Gastroesophageal sphincter (tissue), 3 donors: Measurements from ENCODE around the gene APBA2.

Experiments used
- POLR2A ChIP-seq, 2 donors: fragments of 450-650 bp; IDR thresholded peaks; one replicate each; pipeline ENCODE4 v1.6.1; 2017; ENCODE audit warnings: antibody characterized with exemption in 2 of 2, mild to moderate bottlenecking in 2 of 2, moderate library complexity in 1 of 2
- TF ChIP-seq, protein P1 (sequence below), 4 experiments: fragments of 200-600 bp in 2 of 4; fragments of 450-650 bp in 2 of 4; sonication (generic) in 1 of 4; IDR thresholded peaks; one replicate each; pipeline ENCODE4 v1.5.1; 2017 to 2019; ENCODE audit warnings: antibody characterized with exemption in 4 of 4, mild to moderate bottlenecking in 2 of 4, moderate library complexity in 2 of 4

DNA sequence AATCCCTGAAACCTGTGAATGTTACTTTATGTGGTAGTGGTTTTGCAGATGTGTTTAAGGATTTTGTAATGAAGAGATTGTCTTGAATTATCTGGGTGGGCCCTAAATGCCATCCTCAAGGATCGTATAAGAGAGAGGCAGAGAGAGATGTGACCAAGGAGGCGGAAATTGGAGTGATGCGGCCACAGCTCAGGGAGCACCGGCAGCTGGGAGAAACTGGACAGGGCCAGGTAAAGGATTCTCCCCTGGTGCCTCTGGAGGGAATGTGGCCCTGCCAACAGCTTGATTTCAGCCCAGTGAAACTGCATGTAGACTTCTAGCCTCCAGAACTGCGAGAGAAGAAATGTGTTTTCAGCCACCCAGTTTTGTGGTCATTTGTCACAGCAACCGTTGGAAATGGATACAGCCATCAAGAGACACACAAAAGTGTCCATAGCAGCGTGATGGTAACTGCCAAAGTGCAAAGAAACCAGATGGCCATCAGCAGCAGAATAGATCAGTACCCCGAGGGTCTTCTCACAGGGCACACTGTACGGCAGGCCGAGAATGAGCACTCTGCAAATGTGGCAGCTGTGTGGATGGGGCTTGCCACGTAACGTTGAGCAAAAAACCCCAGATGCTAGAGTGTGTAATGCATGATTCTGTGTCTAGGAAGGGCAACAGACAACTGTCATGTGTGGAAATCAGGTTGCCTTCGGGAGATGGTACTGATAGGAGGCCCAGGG lies 12.2 kb downstream of the APBA2 start:
- TF ChIP-seq, protein P1, sequence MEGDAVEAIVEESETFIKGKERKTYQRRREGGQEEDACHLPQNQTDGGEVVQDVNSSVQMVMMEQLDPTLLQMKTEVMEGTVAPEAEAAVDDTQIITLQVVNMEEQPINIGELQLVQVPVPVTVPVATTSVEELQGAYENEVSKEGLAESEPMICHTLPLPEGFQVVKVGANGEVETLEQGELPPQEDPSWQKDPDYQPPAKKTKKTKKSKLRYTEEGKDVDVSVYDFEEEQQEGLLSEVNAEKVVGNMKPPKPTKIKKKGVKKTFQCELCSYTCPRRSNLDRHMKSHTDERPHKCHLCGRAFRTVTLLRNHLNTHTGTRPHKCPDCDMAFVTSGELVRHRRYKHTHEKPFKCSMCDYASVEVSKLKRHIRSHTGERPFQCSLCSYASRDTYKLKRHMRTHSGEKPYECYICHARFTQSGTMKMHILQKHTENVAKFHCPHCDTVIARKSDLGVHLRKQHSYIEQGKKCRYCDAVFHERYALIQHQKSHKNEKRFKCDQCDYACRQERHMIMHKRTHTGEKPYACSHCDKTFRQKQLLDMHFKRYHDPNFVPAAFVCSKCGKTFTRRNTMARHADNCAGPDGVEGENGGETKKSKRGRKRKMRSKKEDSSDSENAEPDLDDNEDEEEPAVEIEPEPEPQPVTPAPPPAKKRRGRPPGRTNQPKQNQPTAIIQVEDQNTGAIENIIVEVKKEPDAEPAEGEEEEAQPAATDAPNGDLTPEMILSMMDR (IDR thresholded peaks at IDR 0.05) = no peak
- TF ChIP-seq POLR2A (IDR thresholded peaks at IDR 0.05) = no peak
